RKO (cell line): ENCODE data around the gene PASK.

Experiments used
- DNase-seq: peaks from one replicate; pipeline ENCODE4 v3.0.0-alpha.2; 2016; ENCODE audit warnings: low spot score

Gene PASK

DNA sequence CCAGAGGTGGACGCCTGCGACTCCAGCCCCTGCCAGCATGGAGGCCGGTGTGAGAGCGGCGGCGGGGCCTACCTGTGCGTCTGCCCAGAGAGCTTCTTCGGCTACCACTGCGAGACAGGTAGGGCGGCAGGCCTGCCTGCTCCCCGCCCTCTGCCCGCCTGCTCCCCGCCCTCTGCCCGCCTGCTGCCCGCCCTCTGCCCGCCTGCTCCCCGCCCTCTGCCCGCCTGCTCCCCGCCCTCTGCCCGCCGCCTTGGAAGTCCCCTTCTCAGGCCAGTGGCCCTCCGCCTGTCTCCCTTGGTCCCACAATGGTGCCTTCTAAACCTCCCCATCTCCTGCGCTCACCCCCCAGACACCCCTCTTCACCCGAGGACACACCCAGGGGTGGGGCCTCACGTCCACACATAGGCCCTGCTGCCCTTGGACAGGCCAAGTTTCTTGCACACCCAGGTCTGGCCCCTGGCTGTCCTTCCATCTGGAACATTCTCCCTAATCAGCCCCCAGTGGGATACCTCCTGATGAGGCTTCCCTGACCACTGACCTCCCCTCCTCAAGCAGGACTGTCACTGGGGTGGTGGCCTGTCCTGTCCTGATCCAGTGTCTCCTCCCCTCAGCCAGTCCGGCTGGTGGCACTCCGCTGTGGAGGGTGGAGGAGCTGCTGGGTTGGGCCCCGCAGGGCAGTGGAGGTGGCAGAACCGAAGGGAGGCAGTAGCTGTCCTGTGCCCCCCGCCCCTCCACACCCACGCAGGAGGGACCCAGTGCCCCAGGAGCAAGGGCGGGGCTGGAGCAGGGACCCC lies 85.1 kb downstream of the PASK start:
- DNase-seq, result no peak

- DNase-seq, result no peak
Observed at GRCh38 chr2:241063587-241063986, 85.7 kb downstream of the PASK start.

DNA sequence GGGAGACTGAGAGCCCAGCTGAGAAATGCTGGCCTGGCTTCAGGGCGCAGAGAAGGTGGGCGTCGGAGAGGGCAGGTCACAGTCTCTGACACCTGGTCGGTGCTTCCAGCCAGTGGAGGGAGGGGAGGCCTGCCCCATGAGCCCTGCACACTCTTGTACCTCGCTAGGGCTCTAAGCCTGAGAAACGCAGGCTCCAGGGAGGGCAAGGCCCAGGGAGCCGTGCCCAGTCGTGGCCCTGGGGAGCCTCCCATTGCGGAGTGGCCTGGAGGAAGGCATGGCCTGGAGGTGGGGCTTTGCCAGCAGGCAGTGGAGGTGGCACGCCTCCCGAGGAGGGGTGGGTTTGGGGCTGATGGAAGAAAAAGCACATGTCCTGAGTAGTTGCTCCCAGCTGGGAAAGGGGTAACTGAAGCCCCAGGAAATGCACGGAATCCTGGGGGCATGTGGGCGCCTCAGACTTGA lies 86.2 kb downstream of the PASK start:
- no peak for DNase-seq

DNA sequence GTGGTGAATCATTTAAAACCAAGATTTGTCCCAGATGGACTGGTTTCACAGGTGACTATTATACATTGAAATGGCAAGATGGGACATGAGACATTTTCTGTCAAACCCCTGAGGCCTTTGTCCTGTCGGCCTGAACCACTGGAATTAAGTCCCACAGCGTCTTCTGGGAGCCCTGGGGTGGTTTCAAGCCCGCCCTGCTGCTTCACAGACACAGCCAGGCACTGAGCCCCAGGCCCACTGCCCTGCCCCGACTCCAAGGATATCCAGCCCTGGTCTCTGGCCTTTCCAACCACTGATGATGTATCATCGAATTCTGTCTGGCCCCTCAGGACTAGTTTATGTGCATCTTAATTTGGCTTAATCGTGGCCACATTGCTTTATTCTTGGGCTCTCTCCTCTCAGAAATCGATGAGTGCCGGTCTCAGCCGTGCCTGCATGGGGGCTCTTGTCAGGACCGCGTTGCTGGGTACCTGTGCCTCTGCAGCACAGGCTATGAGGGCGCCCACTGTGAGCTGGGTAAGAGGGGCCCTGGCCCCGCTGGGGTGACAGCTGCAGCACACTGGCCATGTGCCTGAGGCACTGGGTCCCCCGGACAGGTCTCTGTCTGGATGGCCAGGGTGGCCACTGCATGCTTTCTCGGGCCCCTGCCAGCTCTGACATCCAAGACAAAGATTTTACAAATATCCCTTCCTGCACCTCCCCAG lies 86.7 kb downstream of the PASK start:
- DNase-seq, result no peak

DNA sequence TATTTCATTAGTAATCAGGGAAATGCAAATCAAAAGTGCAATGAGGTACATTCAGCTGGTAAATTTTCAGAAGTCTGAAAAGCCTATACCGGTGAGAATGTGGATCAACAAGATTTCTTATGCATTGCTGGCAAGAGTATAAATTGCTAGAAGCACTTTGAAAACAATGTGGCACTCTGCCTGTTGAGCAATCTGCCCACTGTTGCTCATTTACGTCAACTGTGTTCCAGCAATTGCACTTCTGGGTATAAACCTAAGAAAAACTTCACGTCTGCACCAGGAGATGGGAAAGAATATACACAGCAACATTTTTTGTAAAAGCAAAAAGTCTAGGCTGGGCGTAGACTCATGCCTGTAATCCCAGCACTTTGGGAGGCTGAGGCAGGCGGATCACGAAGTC lies 88.0 kb downstream of the PASK start:
- no peak for DNase-seq
